Non-pigmented ciliary epithelial cell (primary cell): Measurements from ENCODE around the gene DCDC1.
A peak's percentile ranks its signal among the peaks of the same experiment; 100 is the strongest.

ENCODE experiments used
- DNase-seq: peaks from one replicate; pipeline ENCODE4 v3.0.0-alpha.2; 2010; ENCODE audit warnings: low read depth

DCDC1 gene

GRCh38 chr11:31369348-31370329 lies at the start of gene DCDC1, which contains the start of gene DNAJC24:
DCDC1 (minus strand) TSS chr11:31369739; CDS start chr11:31328280, 41,459 bp downstream.
DNAJC24 (plus strand) TSS chr11:31369860; CDS start chr11:31370749, 889 bp downstream.
- DNase-seq: peak; percentile 58

- DNase-seq: no peak
Observed at GRCh38 chr11:31419138-31419537, 49.6 kb upstream of the DCDC1 start.

GRCh38 chr11:31417816-31418215 lies 48.3 kb upstream of the DCDC1 start:
- no peak for DNase-seq

GRCh38 chr11:31417357-31417756 lies 47.8 kb upstream of the DCDC1 start:
- DNase-seq: no peak

- DNase-seq: no peak
Observed at GRCh38 chr11:31415435-31415834, 45.9 kb upstream of the DCDC1 start.

- no peak for DNase-seq
Observed at GRCh38 chr11:31414338-31414737, 44.8 kb upstream of the DCDC1 start.

GRCh38 chr11:31412946-31413345 lies 43.4 kb upstream of the DCDC1 start:
- no peak for DNase-seq

- no peak for DNase-seq
Observed at GRCh38 chr11:31408201-31408600, 38.7 kb upstream of the DCDC1 start.

GRCh38 chr11:31404614-31405013 lies 35.1 kb upstream of the DCDC1 start:
- DNase-seq: no peak

- DNase-seq: no peak
Observed at GRCh38 chr11:31397239-31397834, 27.8 kb upstream of the DCDC1 start.

- no peak for DNase-seq
Observed at GRCh38 chr11:31387379-31387778, 17.8 kb upstream of the DCDC1 start.

- no peak for DNase-seq
Observed at GRCh38 chr11:31383116-31383515, 13.6 kb upstream of the DCDC1 start.

- DNase-seq: no peak
Observed at GRCh38 chr11:31375879-31376278, 6.3 kb upstream of the DCDC1 start.

- DNase-seq: no peak
Observed at GRCh38 chr11:31366795-31367194, 2.7 kb downstream of the DCDC1 start.

- DNase-seq: no peak
Observed at GRCh38 chr11:31361743-31362142, 7.8 kb downstream of the DCDC1 start.

GRCh38 chr11:31355817-31356216 lies 13.7 kb downstream of the DCDC1 start:
- no peak for DNase-seq

GRCh38 chr11:31355131-31355530 lies 14.4 kb downstream of the DCDC1 start:
- no peak for DNase-seq

GRCh38 chr11:31351168-31351567 lies 18.4 kb downstream of the DCDC1 start:
- DNase-seq: no peak

- no peak for DNase-seq
Observed at GRCh38 chr11:31340903-31341572, 28.5 kb downstream of the DCDC1 start.

GRCh38 chr11:31337806-31338205 lies 31.7 kb downstream of the DCDC1 start:
- DNase-seq: no peak

GRCh38 chr11:31328697-31329096 lies 40.8 kb downstream of the DCDC1 start:
- no peak for DNase-seq

- no peak for DNase-seq
Observed at GRCh38 chr11:31327417-31327816, 42.1 kb downstream of the DCDC1 start.
